MM.1S (cell line): ENCODE measurements around the gene RBM28.

Experiments
- DNase-seq: peaks from one replicate; pipeline ENCODE4 v3.0.0-alpha.2; 2015
- H2AFZ ChIP-seq: fragments of 300-600 bp; sonication (generic); 2 replicates; pipeline ENCODE4 v1.6.0; 2016; ENCODE audit warnings: antibody characterized with exemption, low read length
- H3F3A ChIP-seq: fragments of 300-600 bp; sonication (generic); 2 replicates; pipeline ENCODE4 v1.6.1; 2016; ENCODE audit warnings: mild to moderate bottlenecking, antibody characterized with exemption, low read length, moderate library complexity, mixed read lengths; ENCODE audit not compliant: insufficient read depth
- H3K27ac ChIP-seq: fragments of 300-600 bp; sonication (generic); 2 replicates; pipeline ENCODE4 v1.5.1; 2016; ENCODE audit warnings: mild to moderate bottlenecking, low read length
- H3K27me3 ChIP-seq: fragments of 300-600 bp; sonication (generic); replicated peaks from 2 replicates; pipeline ENCODE4 v1.6.0; 2016; ENCODE audit warnings: low read length; ENCODE audit not compliant: insufficient read depth
- H3K36me3 ChIP-seq: fragments of 300-600 bp; sonication (generic); replicated peaks from 2 replicates; pipeline ENCODE4 v1.6.1; 2016; ENCODE audit warnings: mild to moderate bottlenecking, low read length, mixed read lengths; ENCODE audit not compliant: insufficient read depth
- H3K4me1 ChIP-seq: fragments of 300-600 bp; sonication (generic); 2 replicates; pipeline ENCODE4 v1.6.1; 2016; ENCODE audit warnings: low read length, mixed read lengths
- H3K4me2 ChIP-seq: fragments of 300-600 bp; sonication (generic); 2 replicates; pipeline ENCODE4 v1.6.0; 2016; ENCODE audit warnings: low read depth, low read length
- H3K4me3 ChIP-seq: fragments of 300-600 bp; sonication (generic); 2 replicates; pipeline ENCODE4 v1.5.1; 2016; ENCODE audit warnings: low read length, mixed read lengths
- H3K79me2 ChIP-seq: fragments of 300-600 bp; sonication (generic); 2 replicates; pipeline ENCODE4 v1.6.1; 2016; ENCODE audit warnings: mixed run types, low read length, mixed read lengths
- H3K9ac ChIP-seq: fragments of 300-600 bp; sonication (generic); 2 replicates; pipeline ENCODE4 v1.6.1; 2016; ENCODE audit warnings: low read length, mixed read lengths
- H3K9me2 ChIP-seq: fragments of 300-600 bp; sonication (generic); replicated peaks from 2 replicates; pipeline ENCODE4 v1.6.1; 2016; ENCODE audit warnings: mild to moderate bottlenecking, low read length, mixed read lengths; ENCODE audit not compliant: insufficient read depth
- H3K9me3 ChIP-seq: fragments of 300-600 bp; sonication (generic); replicated peaks from 2 replicates; pipeline ENCODE4 v1.6.1; 2016; ENCODE audit warnings: mild to moderate bottlenecking, low read length, mixed read lengths; ENCODE audit not compliant: insufficient read depth
- H4K20me1 ChIP-seq: fragments of 300-600 bp; sonication (generic); 2 replicates; pipeline ENCODE4 v1.6.1; 2016; ENCODE audit warnings: mild to moderate bottlenecking, low read length, moderate library complexity, mixed read lengths; ENCODE audit not compliant: insufficient read depth
- CTCF ChIP-seq: fragments of 300-600 bp; sonication (generic); IDR thresholded peaks from 2 replicates; pipeline ENCODE4 v1.5.1; 2016; ENCODE audit warnings: antibody characterized with exemption, low read length, mixed read lengths
- EZH2 ChIP-seq: fragments of 300-600 bp; sonication (generic); optimal IDR thresholded peaks from 2 replicates; pipeline ENCODE3; 2017; ENCODE audit warnings: low read depth, mild to moderate bottlenecking, antibody characterized with exemption, low read length, mixed read lengths
- EZH2phosphoT487 ChIP-seq: fragments of 300-600 bp; sonication (generic); IDR thresholded peaks from 2 replicates; pipeline ENCODE4 v1.6.1; 2018; ENCODE audit warnings: antibody characterized with exemption, low read length

RBM28 gene

GRCh38 chr7:128352636-128353035, 8.9 kb upstream of the RBM28 start:
- H3K79me2 ChIP-seq = no peaks in the 10 kb centered on the region
- H4K20me1 ChIP-seq = no peaks in the 10 kb centered on the region
- no peaks in the 10 kb centered on the region for H3K9me2 ChIP-seq
- no peak overlapping the region for H3K4me2 ChIP-seq
- H3K4me1 ChIP-seq = no peaks in the 10 kb centered on the region
- H3F3A ChIP-seq = no peaks in the 10 kb centered on the region
- peaks cover 62% of the 10 kb centered on the region for H3K27me3 ChIP-seq
- H3K4me3 ChIP-seq = no peak overlapping the region
- TF ChIP-seq EZH2 = no peak
- TF ChIP-seq CTCF = no peak
- no peak for TF ChIP-seq EZH2phosphoT487
- no peaks in the 10 kb centered on the region for H3K36me3 ChIP-seq
- H3K9me3 ChIP-seq = no peaks in the 10 kb centered on the region
- H3K9ac ChIP-seq = no peak overlapping the region
- H2AFZ ChIP-seq = no peak overlapping the region
- H3K27ac ChIP-seq = no peak overlapping the region
- no peak for DNase-seq

GRCh38 chr7:128352153-128352537, 8.4 kb upstream of the RBM28 start:
- Histone ChIP-seq H3F3A (no peaks in the 10 kb centered on the region), H2AFZ (no peak overlapping the region), H3K27ac (no peak overlapping the region), H3K9ac (no peak overlapping the region), H3K79me2 (no peaks in the 10 kb centered on the region), H3K4me2 (no peak overlapping the region), H3K9me2 (no peaks in the 10 kb centered on the region), H3K9me3 (no peaks in the 10 kb centered on the region), H4K20me1 (no peaks in the 10 kb centered on the region), H3K36me3 (no peaks in the 10 kb centered on the region), H3K4me3 (no peak overlapping the region), H3K27me3 (peaks cover 58% of the 10 kb centered on the region), H3K4me1 (no peaks in the 10 kb centered on the region)
- TF ChIP-seq EZH2 (no peak), CTCF (peak; percentile 16), EZH2phosphoT487 (no peak)
- no peak for DNase-seq

GRCh38 chr7:128351296-128352152, 7.8 kb upstream of the RBM28 start:
- Histone ChIP-seq H3F3A (no peaks in the 10 kb centered on the region), H3K4me1 (no peaks in the 10 kb centered on the region), H3K79me2 (no peaks in the 10 kb centered on the region), H3K4me3 (no peak overlapping the region), H4K20me1 (no peaks in the 10 kb centered on the region), H3K9me2 (no peaks in the 10 kb centered on the region), H3K9me3 (no peaks in the 10 kb centered on the region), H3K27me3 (peaks cover 57% of the 10 kb centered on the region), H2AFZ (no peak overlapping the region), H3K27ac (no peak overlapping the region), H3K9ac (no peak overlapping the region), H3K4me2 (no peak overlapping the region), H3K36me3 (no peaks in the 10 kb centered on the region)
- no peak for TF ChIP-seq CTCF
- no peak for TF ChIP-seq EZH2
- TF ChIP-seq EZH2phosphoT487 = no peak
- no peak for DNase-seq
